ENCODE measurements around the gene SLC41A1.

Gene SLC41A1

DNA sequence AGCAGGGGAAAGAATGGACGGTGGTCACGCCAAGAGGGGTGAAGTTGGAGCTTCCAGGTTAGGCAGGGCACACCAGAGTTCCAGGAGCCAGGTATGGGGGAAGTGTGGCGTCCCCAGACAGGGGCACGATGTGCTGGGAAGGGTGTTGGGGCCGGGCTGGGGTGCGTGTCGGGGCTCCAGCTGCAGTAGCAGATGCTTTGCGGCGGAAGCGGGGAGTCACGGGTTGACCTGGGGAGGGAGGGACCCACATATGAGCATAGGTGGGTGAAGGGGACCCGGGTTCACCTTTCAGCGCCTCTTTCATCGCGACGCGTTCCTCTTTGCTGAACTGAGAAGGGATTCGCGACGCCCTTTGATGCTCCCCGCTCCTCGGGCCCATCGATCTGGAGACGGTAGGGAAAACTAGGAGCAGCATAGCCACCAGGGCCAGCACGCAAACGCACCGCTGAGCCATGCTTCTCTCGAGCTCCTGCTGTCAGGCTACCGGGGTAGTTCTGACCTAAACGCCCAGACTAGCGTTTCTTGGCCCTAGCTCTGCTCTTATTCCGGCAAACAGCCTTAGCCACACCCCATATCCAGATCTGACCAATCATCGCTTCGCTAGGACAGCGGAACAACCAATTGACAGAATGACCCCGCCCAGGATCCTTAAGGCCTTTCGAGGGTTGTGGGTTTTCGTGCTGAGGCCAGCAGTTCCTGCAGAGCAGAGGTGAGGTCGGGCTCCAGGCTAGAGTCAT is 36.8 kb upstream of the SLC41A1 start, which contains the start of gene PM20D1:
Gene PM20D1 (minus strand): TSS at position 514 of the 737 bp plus-strand sequence. CDS start 60 bp downstream, at position 454.
- no peaks in the 10 kb centered on the region for H3K79me2 ChIP-seq (ENCODE audit: insufficient read depth, low read length)
- H3K4me1 ChIP-seq (ENCODE audit: insufficient read depth, low read length, poor library complexity, severe bottlenecking) = no peaks in the 10 kb centered on the region
- no peaks in the 10 kb centered on the region for H4K20me1 ChIP-seq (ENCODE audit: insufficient read depth, low read length, poor library complexity, severe bottlenecking)
- no peaks in the 10 kb centered on the region for H3K27me3 ChIP-seq (ENCODE audit: insufficient read depth, low read length, poor library complexity, severe bottlenecking)
- H3K9me3 ChIP-seq (ENCODE audit: insufficient read depth, low read depth, low read length) = peaks cover 4% of the 10 kb centered on the region; the same call in 1 of the 2 replicates
- no peak within 1 kb of the TSS for H3K4me3 ChIP-seq (ENCODE audit: low read length, poor library complexity, severe bottlenecking)
- no peaks in the 10 kb centered on the region for H3K9me2 ChIP-seq (replicated peaks; ENCODE audit: low read depth, low read length)
- H3K36me3 ChIP-seq (ENCODE audit: insufficient read depth, low read length) = no peaks in the 10 kb centered on the region
- TF ChIP-seq, protein P1, sequence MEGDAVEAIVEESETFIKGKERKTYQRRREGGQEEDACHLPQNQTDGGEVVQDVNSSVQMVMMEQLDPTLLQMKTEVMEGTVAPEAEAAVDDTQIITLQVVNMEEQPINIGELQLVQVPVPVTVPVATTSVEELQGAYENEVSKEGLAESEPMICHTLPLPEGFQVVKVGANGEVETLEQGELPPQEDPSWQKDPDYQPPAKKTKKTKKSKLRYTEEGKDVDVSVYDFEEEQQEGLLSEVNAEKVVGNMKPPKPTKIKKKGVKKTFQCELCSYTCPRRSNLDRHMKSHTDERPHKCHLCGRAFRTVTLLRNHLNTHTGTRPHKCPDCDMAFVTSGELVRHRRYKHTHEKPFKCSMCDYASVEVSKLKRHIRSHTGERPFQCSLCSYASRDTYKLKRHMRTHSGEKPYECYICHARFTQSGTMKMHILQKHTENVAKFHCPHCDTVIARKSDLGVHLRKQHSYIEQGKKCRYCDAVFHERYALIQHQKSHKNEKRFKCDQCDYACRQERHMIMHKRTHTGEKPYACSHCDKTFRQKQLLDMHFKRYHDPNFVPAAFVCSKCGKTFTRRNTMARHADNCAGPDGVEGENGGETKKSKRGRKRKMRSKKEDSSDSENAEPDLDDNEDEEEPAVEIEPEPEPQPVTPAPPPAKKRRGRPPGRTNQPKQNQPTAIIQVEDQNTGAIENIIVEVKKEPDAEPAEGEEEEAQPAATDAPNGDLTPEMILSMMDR (conservative IDR thresholded peaks at IDR 0.05; ENCODE audit: low read length) = no peak
- no peak for TF ChIP-seq EZH2phosphoT487 (IDR thresholded peaks at IDR 0.05; ENCODE audit: borderline replicate concordance)
- no peak within 1 kb of the TSS for H2AFZ ChIP-seq (ENCODE audit: low read length)
- no peaks in the 10 kb centered on the region for H3F3A ChIP-seq (ENCODE audit: low read depth)
- H3K9ac ChIP-seq (ENCODE audit: low read depth, low read length, poor library complexity, severe bottlenecking) = no peak within 1 kb of the TSS
- H3K4me2 ChIP-seq (ENCODE audit: low read depth, low read length, poor library complexity, severe bottlenecking) = no peak within 1 kb of the TSS

DNA sequence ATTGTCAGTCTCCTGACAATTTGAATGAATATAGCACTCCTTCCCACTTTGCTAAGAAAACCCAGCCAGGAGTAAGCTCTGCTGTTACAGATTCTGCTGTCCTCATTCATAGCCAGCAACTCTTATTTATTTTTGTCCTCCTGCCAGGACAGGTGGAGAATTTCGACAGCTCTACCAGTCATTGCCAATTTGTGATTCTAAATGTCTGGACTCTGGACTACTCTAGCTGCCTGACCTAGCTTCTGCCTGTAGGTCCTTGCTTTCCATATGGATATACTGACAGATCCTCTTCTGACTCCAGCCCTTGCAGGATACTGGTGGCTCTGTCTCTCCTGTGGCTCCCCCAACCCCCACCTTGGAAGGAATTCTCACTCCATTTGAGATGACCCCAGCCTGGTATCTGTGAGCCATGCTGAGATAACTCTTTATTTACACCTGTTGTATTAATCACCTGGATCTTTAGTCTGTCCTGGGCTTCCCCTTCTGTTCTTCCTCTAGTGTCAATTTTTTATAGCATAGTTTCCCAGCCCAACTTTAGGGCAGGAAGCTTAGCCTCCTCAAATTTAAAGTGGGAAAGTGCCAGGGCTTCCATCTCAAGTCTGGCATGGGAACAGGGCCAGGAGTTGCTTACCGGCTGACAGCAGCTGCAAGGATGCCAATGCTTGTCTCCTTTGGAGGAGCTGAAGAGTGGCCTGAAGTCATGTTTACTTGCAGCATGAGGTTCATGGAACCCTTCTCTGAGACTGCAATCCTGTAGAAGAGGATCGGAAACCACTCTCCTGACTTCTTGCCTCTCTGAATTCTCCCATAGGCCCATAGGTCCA is 30.2 kb upstream of the SLC41A1 start:
- peaks cover 8% of the 10 kb centered on the region; the same call in 1 of the 2 replicates for H3F3A ChIP-seq (ENCODE audit: low read depth)
- H4K20me1 ChIP-seq (ENCODE audit: insufficient read depth, low read length, poor library complexity, severe bottlenecking) = no peaks in the 10 kb centered on the region
- no peaks in the 10 kb centered on the region for H3K9me3 ChIP-seq (ENCODE audit: insufficient read depth, low read depth, low read length)
- no peaks in the 10 kb centered on the region for H3K27me3 ChIP-seq (ENCODE audit: insufficient read depth, low read length, poor library complexity, severe bottlenecking)
- H3K4me1 ChIP-seq (ENCODE audit: insufficient read depth, low read length, poor library complexity, severe bottlenecking) = peaks cover 35% of the 10 kb centered on the region
- H3K36me3 ChIP-seq (ENCODE audit: insufficient read depth, low read length) = no peaks in the 10 kb centered on the region
- H3K4me3 ChIP-seq (ENCODE audit: low read length, poor library complexity, severe bottlenecking) = no peak overlapping the region
- TF ChIP-seq, protein P1 (conservative IDR thresholded peaks at IDR 0.05; ENCODE audit: low read length) = no peak
- no peak for TF ChIP-seq EZH2phosphoT487 (IDR thresholded peaks at IDR 0.05; ENCODE audit: borderline replicate concordance)
- H3K4me2 ChIP-seq (ENCODE audit: low read depth, low read length, poor library complexity, severe bottlenecking) = no peak overlapping the region
- no peaks in the 10 kb centered on the region for H3K79me2 ChIP-seq (ENCODE audit: insufficient read depth, low read length)
- H3K9ac ChIP-seq (ENCODE audit: low read depth, low read length, poor library complexity, severe bottlenecking) = no peak overlapping the region
- H3K9me2 ChIP-seq (replicated peaks; ENCODE audit: low read depth, low read length) = no peaks in the 10 kb centered on the region
- no peak overlapping the region for H2AFZ ChIP-seq (ENCODE audit: low read length)

DNA sequence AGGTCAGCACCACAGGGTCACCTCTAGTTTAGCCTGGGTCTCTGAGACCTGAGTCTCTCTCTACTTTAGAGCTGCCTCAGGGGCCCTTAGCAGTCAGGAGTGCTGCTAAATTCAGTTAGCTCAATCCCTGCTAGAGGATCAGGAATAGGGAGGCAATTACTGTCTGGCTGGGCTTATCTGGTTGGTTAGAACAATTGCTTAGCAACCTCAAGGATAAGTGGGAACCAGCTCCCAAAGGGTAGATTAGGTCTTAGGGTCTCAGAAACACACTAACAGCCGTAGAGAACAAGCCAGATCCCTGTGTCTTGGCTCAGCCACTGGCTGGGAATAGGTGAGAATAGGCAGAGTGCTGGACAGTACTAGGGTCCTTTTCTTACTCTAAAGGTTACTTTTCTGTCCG is 29.2 kb upstream of the SLC41A1 start:
- peaks cover 35% of the 10 kb centered on the region for H3K4me1 ChIP-seq (ENCODE audit: insufficient read depth, low read length, poor library complexity, severe bottlenecking)
- TF ChIP-seq, protein P1 (conservative IDR thresholded peaks at IDR 0.05; ENCODE audit: low read length) = no peak
- TF ChIP-seq EZH2phosphoT487 (IDR thresholded peaks at IDR 0.05; ENCODE audit: borderline replicate concordance) = no peak

More for the DNA sequence above, 29.2 kb upstream of the SLC41A1 start:
- no peaks in the 10 kb centered on the region for H4K20me1 ChIP-seq (ENCODE audit: insufficient read depth, low read length, poor library complexity, severe bottlenecking)
- H3K9me3 ChIP-seq (ENCODE audit: insufficient read depth, low read depth, low read length) = no peaks in the 10 kb centered on the region
- no peak overlapping the region for H3K9ac ChIP-seq (ENCODE audit: low read depth, low read length, poor library complexity, severe bottlenecking)
- H3K4me2 ChIP-seq (ENCODE audit: low read depth, low read length, poor library complexity, severe bottlenecking) = no peak overlapping the region
- no peaks in the 10 kb centered on the region for H3K9me2 ChIP-seq (replicated peaks; ENCODE audit: low read depth, low read length)
- H3K79me2 ChIP-seq (ENCODE audit: insufficient read depth, low read length) = no peaks in the 10 kb centered on the region
- H3K36me3 ChIP-seq (ENCODE audit: insufficient read depth, low read length) = no peaks in the 10 kb centered on the region
- H3K4me3 ChIP-seq (ENCODE audit: low read length, poor library complexity, severe bottlenecking) = no peak overlapping the region
- H3K27me3 ChIP-seq (ENCODE audit: insufficient read depth, low read length, poor library complexity, severe bottlenecking) = no peaks in the 10 kb centered on the region
- H2AFZ ChIP-seq (ENCODE audit: low read length) = no peak overlapping the region
- H3F3A ChIP-seq (ENCODE audit: low read depth) = peaks cover 8% of the 10 kb centered on the region; the same call in 1 of the 2 replicates

Data from Loucy (cell line).